Left lung (tissue), 10 donors: ENCODE results near the gene SPNS1. TPM values are rescaled to one million over a fixed set of nuclear protein-coding genes. Genes with fewer than 3 reads are reported as not detected.

Source experiments
- ATAC-seq: fragments of 200-7000 bp; cut with Tn5 transposase; one replicate; pipeline ENCODE4 v1.9.1; 2020; ENCODE audit warnings: moderate library complexity
- DNase-seq, 4 donors: peaks; one replicate each; pipeline ENCODE4 v3.0.0-alpha.2; 2013 to 2020
- H3K27ac ChIP-seq, 2 donors: fragments of 200-600 bp; sonication (generic) in 1 of 2; one replicate each; pipeline versions ENCODE4 v1.5.0 to v1.8.0; 2020 to 2021
- H3K27me3 ChIP-seq, 2 donors: fragments of 200-600 bp; sonication (generic) in 1 of 2; one replicate each; pipeline versions ENCODE4 v1.5.0 to v1.8.0; 2020 to 2021
- H3K36me3 ChIP-seq, 2 donors: fragments of 200-600 bp; sonication (generic) in 1 of 2; one replicate each; pipeline versions ENCODE4 v1.5.0 to v1.8.0; 2020 to 2021
- H3K4me1 ChIP-seq, 2 donors: fragments of 200-600 bp; one replicate each; pipeline ENCODE4 v1.8.0; 2021
- H3K4me3 ChIP-seq, 2 donors: fragments of 200-600 bp; sonication (generic) in 1 of 2; one replicate each; pipeline versions ENCODE4 v1.5.0 to v1.8.0; 2020 to 2021; ENCODE audit warnings: mild to moderate bottlenecking in 1 of 2
- H3K9me3 ChIP-seq, 2 donors: fragments of 200-600 bp; sonication (generic) in 1 of 2; one replicate each; pipeline versions ENCODE4 v1.5.0 to v1.8.0; 2020 to 2021
- intact Hi-C, 2 donors: fragments of 100-400 bp; cut with DNase I; formaldehyde crosslinking; loops; one replicate each; pipeline versions ENCODE4 v1.11.2 to v1.14.2; 2022
- polyA plus RNA-seq, 6 donors: library from polyadenylated mRNA; unstranded; fragments of 120-200 nt; gene quantifications; one replicate each; pipeline ENCODE4 v1.2.1, GENCODE V29; 2013; ENCODE audit not compliant: insufficient read length in 6 of 6
- total RNA-seq, 2 donors: library from RNA; stranded (reverse); fragmentation: NEBNext Ultra II Directional; extraction: Animal tissue kit (Norgen Biotek cat#: 25700); gene quantifications; one replicate each; pipeline ENCODE4 v1.2.1, GENCODE V29; 2021
- TF ChIP-seq, protein P1 (sequence below), 2 donors: fragments of 200-600 bp; sonication (generic) in 1 of 2; IDR thresholded peaks; one replicate each; pipeline versions ENCODE4 v1.5.0 to v1.8.0; 2021; ENCODE audit warnings: antibody characterized with exemption in 2 of 2
- donor health status: DM: no; HTN: yes; CAD: no.
- donor health status: DM: no; HTN: no; CAD: no.

SPNS1 gene
- total and polyA plus RNA-seq, 8 donors: 27.3 to 61.5 (median 32.7) TPM

GRCh38 chr16:29025735-29026134 is 51.2 kb downstream of the SPNS1 start:
- no peaks in the 10 kb centered on the region for H3K36me3 ChIP-seq
- no peaks in the 10 kb centered on the region for H3K9me3 ChIP-seq
- intact Hi-C loops: no loop called here
- no peak overlapping the region for H3K4me3 ChIP-seq
- DNase-seq (no peak), ATAC-seq (no peak)
- no peaks in the 10 kb centered on the region for H3K4me1 ChIP-seq
- no peak overlapping the region for H3K27ac ChIP-seq
- TF ChIP-seq, protein P1, sequence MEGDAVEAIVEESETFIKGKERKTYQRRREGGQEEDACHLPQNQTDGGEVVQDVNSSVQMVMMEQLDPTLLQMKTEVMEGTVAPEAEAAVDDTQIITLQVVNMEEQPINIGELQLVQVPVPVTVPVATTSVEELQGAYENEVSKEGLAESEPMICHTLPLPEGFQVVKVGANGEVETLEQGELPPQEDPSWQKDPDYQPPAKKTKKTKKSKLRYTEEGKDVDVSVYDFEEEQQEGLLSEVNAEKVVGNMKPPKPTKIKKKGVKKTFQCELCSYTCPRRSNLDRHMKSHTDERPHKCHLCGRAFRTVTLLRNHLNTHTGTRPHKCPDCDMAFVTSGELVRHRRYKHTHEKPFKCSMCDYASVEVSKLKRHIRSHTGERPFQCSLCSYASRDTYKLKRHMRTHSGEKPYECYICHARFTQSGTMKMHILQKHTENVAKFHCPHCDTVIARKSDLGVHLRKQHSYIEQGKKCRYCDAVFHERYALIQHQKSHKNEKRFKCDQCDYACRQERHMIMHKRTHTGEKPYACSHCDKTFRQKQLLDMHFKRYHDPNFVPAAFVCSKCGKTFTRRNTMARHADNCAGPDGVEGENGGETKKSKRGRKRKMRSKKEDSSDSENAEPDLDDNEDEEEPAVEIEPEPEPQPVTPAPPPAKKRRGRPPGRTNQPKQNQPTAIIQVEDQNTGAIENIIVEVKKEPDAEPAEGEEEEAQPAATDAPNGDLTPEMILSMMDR (IDR thresholded peaks at IDR 0.05): no peak
- H3K27me3 ChIP-seq: no peaks in the 10 kb centered on the region

DNA sequence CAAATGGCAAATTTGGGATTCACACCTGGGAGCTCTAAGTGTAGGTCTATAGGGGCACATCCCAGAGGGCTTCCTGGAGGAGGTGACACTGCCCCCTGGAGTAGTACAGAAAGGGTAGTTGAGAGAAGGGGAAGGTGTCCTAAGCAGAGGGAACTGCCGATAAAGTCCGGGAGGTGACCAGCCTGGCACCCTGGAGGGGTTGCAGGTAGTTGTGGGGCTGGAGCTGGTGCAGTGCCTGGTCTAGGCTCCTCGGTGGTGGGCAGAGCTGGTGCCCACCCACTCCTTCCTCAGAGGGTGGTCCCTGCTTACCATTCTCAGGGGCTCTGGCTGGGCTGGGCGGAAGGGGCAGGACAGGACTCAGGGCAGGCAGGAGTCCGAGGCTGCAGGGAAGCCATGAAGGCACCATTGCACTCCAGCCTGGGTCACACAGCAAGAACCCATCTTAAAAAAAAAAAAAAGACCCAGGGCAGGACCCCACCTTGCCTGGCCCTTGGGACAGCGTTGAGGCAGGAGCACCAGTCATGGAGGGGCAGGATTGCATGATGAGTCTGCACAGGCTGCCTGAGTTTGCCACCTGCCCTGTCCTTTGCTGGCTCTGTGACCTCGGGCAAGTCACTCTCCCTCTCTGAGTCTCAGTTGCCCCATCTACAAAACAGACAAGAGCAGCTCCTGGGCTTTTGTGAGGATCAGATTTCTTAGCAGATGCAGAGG is 54.0 kb downstream of the SPNS1 start:
- no peak for DNase-seq
- TF ChIP-seq, protein P1 (IDR thresholded peaks at IDR 0.05): no peak
- intact Hi-C loops: no loop called here
- Histone ChIP-seq H3K9me3 (no peaks in the 10 kb centered on the region), H3K27ac (no peak overlapping the region), H3K27me3 (no peaks in the 10 kb centered on the region), H3K4me1 (no peaks in the 10 kb centered on the region), H3K36me3 (no peaks in the 10 kb centered on the region), H3K4me3 (no peak overlapping the region)
- no peak for ATAC-seq

- no peaks in the 10 kb centered on the region for H3K36me3 ChIP-seq
- DNase-seq: no peak
- no peak overlapping the region for H3K4me3 ChIP-seq
Observed at GRCh38 chr16:29029168-29029994, 54.8 kb downstream of the SPNS1 start.

GRCh38 chr16:29030086-29030840 is 55.7 kb downstream of the SPNS1 start:
- intact Hi-C loops: no loop called here
- no peak overlapping the region for H3K27ac ChIP-seq
- no peaks in the 10 kb centered on the region for H3K27me3 ChIP-seq
- no peak for DNase-seq
- no peaks in the 10 kb centered on the region for H3K4me1 ChIP-seq
- H3K4me3 ChIP-seq: no peak overlapping the region
- no peaks in the 10 kb centered on the region for H3K9me3 ChIP-seq
- TF ChIP-seq, protein P1 (IDR thresholded peaks at IDR 0.05): no peak
- no peaks in the 10 kb centered on the region for H3K36me3 ChIP-seq
- ATAC-seq: no peak

More at GRCh38 chr16:29029168-29029994, 54.8 kb downstream of the SPNS1 start:
- Histone ChIP-seq H3K27me3 (no peaks in the 10 kb centered on the region), H3K27ac (no peak overlapping the region), H3K4me1 (no peaks in the 10 kb centered on the region), H3K9me3 (no peaks in the 10 kb centered on the region)
- intact Hi-C loops: no loop called here
- ATAC-seq: peak; percentile 30
- TF ChIP-seq, protein P1 (IDR thresholded peaks at IDR 0.05): no peak

Other genes with a start within 250 kb of the SPNS1 start
- 1 to 10 TPM; 1.2 to 1.5 TPM for gene NPIPB9, start 223.0 kb upstream of the SPNS1 start, total RNA-seq
- 1 to 10 TPM in 5 of 6 donors, under 1 TPM in 1; 0.47 to 4.5 (median 2.7) TPM for gene NPIPB9, start 223.0 kb upstream of the SPNS1 start, polyA plus RNA-seq
- gene ATXN2L, start 151.8 kb upstream of the SPNS1 start, total RNA-seq: 100 to 1,000 TPM; 114 to 153 TPM
- 100 to 1,000 TPM in 2 of 6 donors, 10 to 100 TPM in 4; 87.2 to 144 (median 98.4) TPM for gene ATXN2L, start 151.8 kb upstream of the SPNS1 start, polyA plus RNA-seq
- gene TUFM, start 128.4 kb upstream of the SPNS1 start, total RNA-seq: 100 to 1,000 TPM; 146 to 176 TPM
- 100 to 1,000 TPM; 156 to 205 (median 170) TPM for gene TUFM, start 128.4 kb upstream of the SPNS1 start, polyA plus RNA-seq
- gene SH2B1, start 110.9 kb upstream of the SPNS1 start, total RNA-seq: 10 to 100 TPM; 36.9 to 42.4 TPM
- gene SH2B1, start 110.9 kb upstream of the SPNS1 start, polyA plus RNA-seq: 10 to 100 TPM; 50.0 to 63.1 (median 55.5) TPM
- gene ATP2A1, start 96.3 kb upstream of the SPNS1 start, total RNA-seq: under 1 TPM; 0.38 to 0.68 TPM
- gene ATP2A1, start 96.3 kb upstream of the SPNS1 start, polyA plus RNA-seq: 1 to 10 TPM; 1.8 to 3.1 (median 2.9) TPM
- gene RABEP2, start 49.5 kb upstream of the SPNS1 start, total RNA-seq: 10 to 100 TPM; 21.4 to 24.5 TPM
- gene RABEP2, start 49.5 kb upstream of the SPNS1 start, polyA plus RNA-seq: 10 to 100 TPM; 22.8 to 35.8 (median 24.8) TPM
- gene CD19, start 42.8 kb upstream of the SPNS1 start, total RNA-seq: under 1 TPM; 0.29 to 0.52 TPM
- gene CD19, start 42.8 kb upstream of the SPNS1 start, polyA plus RNA-seq: under 1 TPM; 0.42 to 0.85 (median 0.59) TPM
- gene NFATC2IP, start 23.8 kb upstream of the SPNS1 start, total RNA-seq: 10 to 100 TPM; 37.3 to 42.4 TPM
- gene NFATC2IP, start 23.8 kb upstream of the SPNS1 start, polyA plus RNA-seq: 10 to 100 TPM; 60.5 to 76.7 (median 72.7) TPM
- 10 to 100 TPM in 1 of 2 donors, 1 to 10 TPM in 1; 5.8 to 14.0 TPM for gene LAT, start 10.3 kb downstream of the SPNS1 start, total RNA-seq
- 1 to 10 TPM; 5.1 to 7.9 (median 7.0) TPM for gene LAT, start 10.3 kb downstream of the SPNS1 start, polyA plus RNA-seq